Esophagus muscularis mucosa (tissue), 4 donors: ENCODE results near the gene NEURL3. TPM values are rescaled to one million over a fixed set of nuclear protein-coding genes. Genes with fewer than 3 reads are reported as not detected.
A peak's percentile ranks its signal among the peaks of the same experiment; 100 is the strongest.
"Not testable (repeated sequence)": the region's sequence is repeated elsewhere in the genome, so short reads cannot be mapped to it uniquely, and the experiment has no call there.

ENCODE experiments used
- DNase-seq: peaks from one replicate; pipeline ENCODE4 v3.0.0-alpha.2; 2017; ENCODE audit errors: extremely low spot score
- H3K27ac ChIP-seq, 4 donors: fragments of 200-600 bp; sonication (generic); replicated peaks in 1 of 4; 1 replicate in 3 of 4; 2 replicates in 1 of 4; pipeline ENCODE4 v1.5.1; 2016 to 2019; ENCODE audit warnings: mild to moderate bottlenecking in 1 of 4
- H3K27me3 ChIP-seq, 4 donors: fragments of 200-600 bp; sonication (generic); one replicate each; pipeline versions ENCODE4 v1.5.1 to v1.6.0; 2016 to 2019
- H3K36me3 ChIP-seq, 4 donors: fragments of 200-600 bp; sonication (generic); one replicate each; pipeline ENCODE4 v1.5.1; 2016 to 2019
- H3K4me1 ChIP-seq, 4 donors: fragments of 200-600 bp; sonication (generic); one replicate each; pipeline ENCODE4 v1.5.1; 2016 to 2019
- H3K4me3 ChIP-seq, 4 donors: fragments of 200-600 bp; sonication (generic); 1 replicate in 2 of 4; 2 replicates in 2 of 4; pipeline ENCODE4 v1.5.1; 2016 to 2019; ENCODE audit warnings: mild to moderate bottlenecking in 4 of 4, moderate library complexity in 1 of 4
- H3K9me3 ChIP-seq, 4 donors: fragments of 200-600 bp; sonication (generic); 1 replicate in 3 of 4; 2 replicates in 1 of 4; pipeline ENCODE4 v1.5.1; 2016 to 2019
- EP300 ChIP-seq: sonication (generic); formaldehyde crosslinking; IDR thresholded peaks from one replicate; pipeline ENCODE4 v1.6.1; 2017; ENCODE audit warnings: antibody characterized with exemption
- POLR2A ChIP-seq: fragments of 450-650 bp; IDR thresholded peaks from one replicate; pipeline ENCODE4 v1.6.1; 2017; ENCODE audit warnings: antibody characterized with exemption, moderate library complexity, mild to moderate bottlenecking, low read depth
- POLR2AphosphoS5 ChIP-seq, 2 donors: sonication (generic); formaldehyde crosslinking; IDR thresholded peaks; one replicate each; pipeline ENCODE4 v1.6.1; 2017; ENCODE audit warnings: antibody characterized with exemption in 2 of 2
- WGBS: methylation state at CpG from one replicate; pipeline ENCODE4 v1.1.5; 2018; 5-methylcytosine and 5-hydroxymethylcytosine counted together
- intact Hi-C: fragments of 100-400 bp; cut with DNase I; formaldehyde crosslinking; loops from one replicate; pipeline ENCODE4 v1.15.1; 2023
- total RNA-seq, 4 donors: library from RNA; depleted of rRNA; stranded (reverse); fragments of >200 nt; gene quantifications; one replicate each; pipeline versions ENCODE4 v1.1.0 to v1.2.1, GENCODE V29; 2016
- TF ChIP-seq, protein P1 (sequence below), 3 experiments: fragments of 200-600 bp in 2 of 3; fragments of 450-650 bp in 1 of 3; sonication (generic) in 2 of 3; IDR thresholded peaks; one replicate each; pipeline ENCODE4 v1.5.1; 2017 to 2019; ENCODE audit warnings: antibody characterized with exemption in 3 of 3, mild to moderate bottlenecking in 2 of 3, moderate library complexity in 1 of 3

NEURL3 gene, protein sequence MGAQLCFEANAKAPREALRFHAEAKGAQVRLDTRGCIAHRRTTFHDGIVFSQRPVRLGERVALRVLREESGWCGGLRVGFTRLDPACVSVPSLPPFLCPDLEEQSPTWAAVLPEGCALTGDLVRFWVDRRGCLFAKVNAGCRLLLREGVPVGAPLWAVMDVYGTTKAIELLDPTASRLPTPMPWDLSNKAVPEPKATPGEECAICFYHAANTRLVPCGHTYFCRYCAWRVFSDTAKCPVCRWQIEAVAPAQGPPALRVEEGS
- total RNA-seq, result not detected

DNA sequence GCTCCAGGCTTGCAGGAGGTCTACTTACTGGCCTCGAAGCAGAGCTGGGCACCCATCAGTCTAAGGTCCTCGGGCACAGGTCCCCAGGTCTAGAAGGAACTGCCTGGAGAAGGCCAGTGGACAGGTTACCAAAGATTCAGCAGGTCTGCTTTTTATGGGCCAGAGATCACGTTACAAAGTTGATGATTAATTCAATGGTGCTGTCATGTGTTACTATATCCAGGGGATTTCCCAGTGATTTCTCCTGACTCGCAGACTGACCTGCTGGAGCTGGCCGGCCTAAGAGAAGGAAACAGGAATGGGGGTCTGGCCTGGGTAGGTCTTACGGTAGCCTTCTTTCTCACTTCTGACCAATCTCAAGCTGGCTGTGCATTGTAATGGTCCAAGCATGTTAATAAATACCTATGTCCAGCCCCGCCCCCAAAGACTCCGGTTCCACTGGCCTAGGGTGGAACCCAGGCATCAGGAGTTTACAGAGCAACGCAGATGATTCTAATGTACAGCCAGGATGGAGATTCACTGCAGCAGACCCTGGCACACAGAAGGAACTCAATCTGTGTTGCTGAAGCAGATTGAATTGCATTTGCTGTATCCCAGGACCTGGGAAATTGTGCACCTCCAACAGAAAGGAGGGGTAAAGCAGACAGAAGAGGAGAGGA, at the start of gene NEURL3:
Gene NEURL3 (minus strand): TSS at position 127 of the 659 bp plus-strand sequence. CDS start 71 bp downstream, at position 56.
- peaks cover 0 to 27% (median 2%) of the 10 kb centered on the region in 4 donors for H3K27me3 ChIP-seq
- peak; percentile 91 for DNase-seq
- H3K4me3 ChIP-seq, result no peak within 1 kb of the TSS
- 73% methylated on average over 6 of the region's 9 CpGs for WGBS
- TF ChIP-seq EP300 (no peak), POLR2A (no peak), POLR2AphosphoS5 (IDR thresholded peaks at IDR 0.05) (no peak)
- TF ChIP-seq, protein P1, sequence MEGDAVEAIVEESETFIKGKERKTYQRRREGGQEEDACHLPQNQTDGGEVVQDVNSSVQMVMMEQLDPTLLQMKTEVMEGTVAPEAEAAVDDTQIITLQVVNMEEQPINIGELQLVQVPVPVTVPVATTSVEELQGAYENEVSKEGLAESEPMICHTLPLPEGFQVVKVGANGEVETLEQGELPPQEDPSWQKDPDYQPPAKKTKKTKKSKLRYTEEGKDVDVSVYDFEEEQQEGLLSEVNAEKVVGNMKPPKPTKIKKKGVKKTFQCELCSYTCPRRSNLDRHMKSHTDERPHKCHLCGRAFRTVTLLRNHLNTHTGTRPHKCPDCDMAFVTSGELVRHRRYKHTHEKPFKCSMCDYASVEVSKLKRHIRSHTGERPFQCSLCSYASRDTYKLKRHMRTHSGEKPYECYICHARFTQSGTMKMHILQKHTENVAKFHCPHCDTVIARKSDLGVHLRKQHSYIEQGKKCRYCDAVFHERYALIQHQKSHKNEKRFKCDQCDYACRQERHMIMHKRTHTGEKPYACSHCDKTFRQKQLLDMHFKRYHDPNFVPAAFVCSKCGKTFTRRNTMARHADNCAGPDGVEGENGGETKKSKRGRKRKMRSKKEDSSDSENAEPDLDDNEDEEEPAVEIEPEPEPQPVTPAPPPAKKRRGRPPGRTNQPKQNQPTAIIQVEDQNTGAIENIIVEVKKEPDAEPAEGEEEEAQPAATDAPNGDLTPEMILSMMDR (IDR thresholded peaks at IDR 0.05), result no peak
- no peak within 1 kb of the TSS for H3K27ac ChIP-seq
- no peaks in the 10 kb centered on the region for H3K9me3 ChIP-seq
- peaks cover 8 to 39% (median 35%) of the 10 kb centered on the region in 4 donors for H3K4me1 ChIP-seq
- intact Hi-C loops, result loop anchor here (5.0 to 10.0 kb wide), 2 partner anchors 33 to 371 kb away; partner anchors contain the start of gene ASTL
- H3K36me3 ChIP-seq, result no peaks in the 10 kb centered on the region

- 56% methylated on average over 17 of the region's 35 CpGs for WGBS
- TF ChIP-seq POLR2A, result no peak
- TF ChIP-seq, protein P1 (IDR thresholded peaks at IDR 0.05), result peak; percentile 92 to 99 (median 97)
- peak; percentile 62 to 74 for TF ChIP-seq POLR2AphosphoS5 (IDR thresholded peaks at IDR 0.05)
- no peak for TF ChIP-seq EP300
- Histone ChIP-seq H3K27ac (peak overlapping the region in 2 of 4 donors; percentile 8 to 30), H3K36me3 (peaks cover 16 to 42% (median 35%) of the 10 kb centered on the region in 4 donors), H3K4me3 (peak overlapping the region in 3 of 4 donors; percentile 8 to 25 (median 19)), H3K9me3 (no peaks in the 10 kb centered on the region), H3K4me1 (peaks cover 8 to 21% (median 14%) of the 10 kb centered on the region in 4 donors), H3K27me3 (no peaks in the 10 kb centered on the region)
- intact Hi-C loops, result loop anchor here (2.0 to 5.0 kb wide), 3 partner anchors 28 to 147 kb away; no protein-coding TSS in a partner anchor
- DNase-seq, result no peak
These were observed 49.4 kb upstream of the NEURL3 start for GRCh38 chr2:96554293-96555145.

GRCh38 chr2:96553957-96554292, 48.8 kb upstream of the NEURL3 start:
- 51% methylated on average over 9 of the region's 9 CpGs for WGBS
- Histone ChIP-seq H3K36me3 (peaks cover 22 to 48% (median 41%) of the 10 kb centered on the region in 4 donors), H3K4me3 (peak overlapping the region in 3 of 4 donors; percentile 8 to 25 (median 19)), H3K27ac (peak overlapping the region in 2 of 4 donors; percentile 8 to 30), H3K4me1 (peaks cover 8 to 26% (median 16%) of the 10 kb centered on the region in 4 donors)
- intact Hi-C loops, result loop anchor here (2.0 to 5.0 kb wide), 3 partner anchors 27 to 147 kb away; no protein-coding TSS in a partner anchor
- not testable (repeated sequence) for DNase-seq, H3K9me3 ChIP-seq, H3K27me3 ChIP-seq

GRCh38 chr2:96553176-96553956, 48.2 kb upstream of the NEURL3 start:
- H3K4me1 ChIP-seq, result peaks cover 8 to 31% (median 21%) of the 10 kb centered on the region in 4 donors
- intact Hi-C loops, result loop anchor here (5.0 kb wide), 2 partner anchors 41 to 146 kb away; no protein-coding TSS in a partner anchor
- DNase-seq, result no peak
- no peaks in the 10 kb centered on the region for H3K9me3 ChIP-seq
- peak overlapping the region in 1 of 4 donors; percentile 30 for H3K27ac ChIP-seq
- H3K36me3 ChIP-seq, result peaks cover 27 to 53% (median 46%) of the 10 kb centered on the region in 4 donors
- 79% methylated on average over 13 of the region's 16 CpGs for WGBS
- no peak for TF ChIP-seq EP300
- TF ChIP-seq, protein P1 (IDR thresholded peaks at IDR 0.05), result no peak
- TF ChIP-seq POLR2AphosphoS5 (IDR thresholded peaks at IDR 0.05), result no peak
- TF ChIP-seq POLR2A, result no peak
- no peaks in the 10 kb centered on the region for H3K27me3 ChIP-seq
- no peak overlapping the region for H3K4me3 ChIP-seq
